Lower leg skin (tissue), 3 donors: ENCODE measurements around the gene SLC45A2.

Experiments
- POLR2A ChIP-seq, 2 donors: fragments of 450-650 bp; IDR thresholded peaks; one replicate each; pipeline ENCODE4 v1.6.1; 2016 to 2017; ENCODE audit warnings: antibody characterized with exemption in 2 of 2, mild to moderate bottlenecking in 1 of 2, moderate library complexity in 1 of 2
- TF ChIP-seq, protein P1 (sequence below), 3 donors: fragments of 450-650 bp; IDR thresholded peaks; one replicate each; pipeline ENCODE4 v1.5.1; 2016; ENCODE audit warnings: antibody characterized with exemption in 3 of 3, mild to moderate bottlenecking in 3 of 3, moderate library complexity in 2 of 3

DNA sequence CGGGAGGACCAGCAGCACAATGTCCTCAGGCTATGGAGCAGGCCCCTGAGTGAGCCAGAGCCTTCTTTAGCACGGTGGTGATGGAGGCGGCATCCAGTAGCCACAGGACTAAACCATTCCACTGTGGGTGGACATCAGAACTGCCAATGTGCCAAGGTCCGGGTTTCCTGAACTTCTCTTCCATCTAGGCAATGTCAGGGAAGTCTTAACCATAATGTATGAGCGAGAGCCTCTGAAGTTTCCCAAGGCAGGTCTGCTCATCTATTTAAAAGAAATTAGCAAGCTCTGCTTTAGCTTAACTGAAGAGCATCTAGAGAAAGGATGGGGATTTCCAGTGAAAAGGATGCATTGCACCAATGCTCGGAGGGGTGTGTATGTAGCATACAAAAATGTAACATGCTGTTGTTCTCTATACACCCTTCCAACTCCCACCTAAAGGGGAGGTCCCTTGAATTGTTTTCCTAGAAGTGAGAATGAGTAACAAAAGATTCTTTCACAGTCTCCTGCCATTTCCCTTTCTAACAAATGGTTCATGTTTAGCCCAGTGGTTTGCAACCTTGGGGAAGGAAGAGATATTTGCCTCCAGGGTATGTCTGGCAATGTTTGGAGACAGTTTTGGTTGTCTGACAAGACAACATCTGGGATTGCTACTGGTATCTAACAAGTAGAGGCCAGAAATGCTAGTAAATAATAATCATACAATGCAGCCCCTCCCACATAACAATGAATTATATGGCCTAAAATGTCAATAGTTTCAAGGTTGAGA lies 54.4 kb downstream of the SLC45A2 start:
- TF ChIP-seq, protein P1, sequence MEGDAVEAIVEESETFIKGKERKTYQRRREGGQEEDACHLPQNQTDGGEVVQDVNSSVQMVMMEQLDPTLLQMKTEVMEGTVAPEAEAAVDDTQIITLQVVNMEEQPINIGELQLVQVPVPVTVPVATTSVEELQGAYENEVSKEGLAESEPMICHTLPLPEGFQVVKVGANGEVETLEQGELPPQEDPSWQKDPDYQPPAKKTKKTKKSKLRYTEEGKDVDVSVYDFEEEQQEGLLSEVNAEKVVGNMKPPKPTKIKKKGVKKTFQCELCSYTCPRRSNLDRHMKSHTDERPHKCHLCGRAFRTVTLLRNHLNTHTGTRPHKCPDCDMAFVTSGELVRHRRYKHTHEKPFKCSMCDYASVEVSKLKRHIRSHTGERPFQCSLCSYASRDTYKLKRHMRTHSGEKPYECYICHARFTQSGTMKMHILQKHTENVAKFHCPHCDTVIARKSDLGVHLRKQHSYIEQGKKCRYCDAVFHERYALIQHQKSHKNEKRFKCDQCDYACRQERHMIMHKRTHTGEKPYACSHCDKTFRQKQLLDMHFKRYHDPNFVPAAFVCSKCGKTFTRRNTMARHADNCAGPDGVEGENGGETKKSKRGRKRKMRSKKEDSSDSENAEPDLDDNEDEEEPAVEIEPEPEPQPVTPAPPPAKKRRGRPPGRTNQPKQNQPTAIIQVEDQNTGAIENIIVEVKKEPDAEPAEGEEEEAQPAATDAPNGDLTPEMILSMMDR (IDR thresholded peaks at IDR 0.05) = no peak
- TF ChIP-seq POLR2A (IDR thresholded peaks at IDR 0.05) = no peak
